ENCODE data around the gene C15orf62.

Gene C15orf62

GRCh38 chr15:40756938-40757337, 12.8 kb upstream of the C15orf62 start:
- no peak for DNase-seq

GRCh38 chr15:40759961-40760360, 9.8 kb upstream of the C15orf62 start:
- DNase-seq: no peak

- peak; percentile 68 for DNase-seq
Observed at GRCh38 chr15:40762919-40763800, 6.6 kb upstream of the C15orf62 start.

- DNase-seq: peak; percentile 40
Observed at GRCh38 chr15:40763801-40764628, 5.8 kb upstream of the C15orf62 start, which contains the start of gene GCHFR. TSS of gene GCHFR (plus strand) at chr15:40764068. CDS start at chr15:40764181, 113 bp downstream.

GRCh38 chr15:40764629-40765103, 5.1 kb upstream of the C15orf62 start:
- DNase-seq: no peak

- no peak for DNase-seq
Observed at GRCh38 chr15:40766194-40766815, 3.5 kb upstream of the C15orf62 start.

- DNase-seq: no peak
Observed at GRCh38 chr15:40766906-40767837, 2.6 kb upstream of the C15orf62 start.

- no peak for DNase-seq
Observed at GRCh38 chr15:40767838-40768500, 1.8 kb upstream of the C15orf62 start.

GRCh38 chr15:40768521-40769273, 1.1 kb upstream of the C15orf62 start:
- DNase-seq: no peak

- no peak for DNase-seq
Observed at GRCh38 chr15:40770147-40770721, 454 bp downstream of the C15orf62 start.

- no peak for DNase-seq
Observed at GRCh38 chr15:40771242-40771641, 1.5 kb downstream of the C15orf62 start.

- DNase-seq: no peak
Observed at GRCh38 chr15:40772014-40772413, 2.2 kb downstream of the C15orf62 start.

- no peak for DNase-seq
Observed at GRCh38 chr15:40773496-40773895, 3.7 kb downstream of the C15orf62 start.

- no peak for DNase-seq
Observed at GRCh38 chr15:40773902-40774301, 4.1 kb downstream of the C15orf62 start.

GRCh38 chr15:40775007-40775406, 5.2 kb downstream of the C15orf62 start:
- no peak for DNase-seq

GRCh38 chr15:40775740-40776536, 6.2 kb downstream of the C15orf62 start:
- no peak for DNase-seq

GRCh38 chr15:40776537-40777141, 6.9 kb downstream of the C15orf62 start:
- no peak for DNase-seq

- DNase-seq: peak; percentile 29
Observed at GRCh38 chr15:40782609-40783227, 12.9 kb downstream of the C15orf62 start.

Measured in DMS153 (cell line).